Heart right ventricle (tissue), 16 donors: ENCODE measurements around the gene METTL21C. TPM values are rescaled to one million over a fixed set of nuclear protein-coding genes. Genes with fewer than 3 reads are reported as not detected.

ENCODE experiments used
- ATAC-seq, 8 donors: fragments of 200-7000 bp; cut with Tn5 transposase; one replicate each; pipeline ENCODE4 v1.9.1; 2020; ENCODE audit warnings: mild to moderate bottlenecking in 8 of 8, moderate library complexity in 8 of 8, moderate number of reproducible peaks in 1 of 8
- DNase-seq, 2 donors: peaks; one replicate each; pipeline ENCODE4 v3.0.0-alpha.2; 2020
- H3K27ac ChIP-seq, 10 donors: fragments of 200-600 bp; sonication (generic) in 2 of 10; one replicate each; pipeline versions ENCODE4 v1.5.0 to v1.8.0; 2020 to 2022; ENCODE audit warnings: mild to moderate bottlenecking in 3 of 10
- H3K27me3 ChIP-seq, 7 donors: fragments of 200-600 bp; one replicate each; pipeline ENCODE4 v1.8.0; 2021 to 2022; ENCODE audit warnings: mild to moderate bottlenecking in 2 of 7
- H3K36me3 ChIP-seq, 9 donors: fragments of 200-600 bp; sonication (generic) in 1 of 9; one replicate each; pipeline versions ENCODE4 v1.5.0 to v1.8.0; 2020 to 2022; ENCODE audit warnings: mild to moderate bottlenecking in 2 of 9
- H3K4me1 ChIP-seq, 9 donors: fragments of 200-600 bp; sonication (generic) in 1 of 9; one replicate each; pipeline versions ENCODE4 v1.5.0 to v1.8.0; 2020 to 2022; ENCODE audit warnings: mild to moderate bottlenecking in 4 of 9
- H3K4me3 ChIP-seq, 10 donors: fragments of 200-600 bp; sonication (generic) in 2 of 10; one replicate each; pipeline versions ENCODE4 v1.5.0 to v1.8.0; 2020 to 2022; ENCODE audit warnings: mild to moderate bottlenecking in 7 of 10, moderate library complexity in 2 of 10
- H3K9me3 ChIP-seq, 11 donors: fragments of 200-600 bp in 10 of 11; sonication (generic) in 2 of 11; one replicate each; pipeline versions ENCODE4 v1.5.0 to v1.8.0; 2013 to 2022; ENCODE audit warnings: mild to moderate bottlenecking in 2 of 11, control low read depth in 1 of 11, moderate library complexity in 1 of 11
- WGBS, 2 donors: extraction: QIAGEN DNeasy Blood & Tissue Kit; methylation state at CpG; one replicate each; pipeline ENCODE4 v1.1.7; 2013; ENCODE audit warnings: inconsistent platforms in 1 of 2; 5-methylcytosine and 5-hydroxymethylcytosine counted together
- intact Hi-C, 10 donors: fragments of 100-400 bp; cut with DNase I; formaldehyde crosslinking; loops; one replicate each; pipeline versions ENCODE4 v1.11.1 to v1.14.2; 2022
- long read RNA-seq, 3 donors: library from polyadenylated mRNA; unstranded; transcript quantifications; one replicate each; pipeline ENCODE4 v2.0.0, GENCODE V29; 2020 to 2021
- polyA plus RNA-seq, 2 donors: library from polyadenylated mRNA; stranded (reverse); fragments of 200-250 nt; gene quantifications; one replicate each; pipeline ENCODE4 v1.2.3, GENCODE V29; 2013
- total RNA-seq, 10 donors: library from RNA; stranded (reverse); fragmentation: NEBNext Ultra II Directional in 3 of 10; extraction: Animal tissue kit (Norgen Biotek cat#: 25700) in 3 of 10; gene quantifications; one replicate each; pipeline versions ENCODE4 v1.2.1 to v1.2.4, GENCODE V29; 2021 to 2023
- TF ChIP-seq, protein P1 (sequence below), 9 donors: fragments of 200-600 bp; sonication (generic) in 2 of 9; IDR thresholded peaks; one replicate each; pipeline versions ENCODE4 v1.5.0 to v1.8.0; 2021 to 2022; ENCODE audit warnings: antibody characterized with exemption in 9 of 9, mild to moderate bottlenecking in 5 of 9, moderate library complexity in 1 of 9
- donor health status: Arrhythmogenic right ventricular cardiomyopathy.
- donor health status: ischemic (EF 13 %, LVEDD 7.1; RV severe dilation, severe dysfunction).
- donor health status: healthy with polysubstance abuse.
- donor health status: DM: no; HTN: yes; CAD: no.
- donor health status: DM: no; HTN: no; CAD: no.
- donor health status: ischemic (EF 25% LVEDD 6.9; RV normal size, moderate dysfunction).
- donor health status: ischemic (EF 25% LVEDD 5.7; RV mildly dilated, moderate dysfunction).
- donor health status: healthy.
- donor health status: DM: yes; HTN: yes; CAD: no.
- donor health status: Ischemic cardiomyopathy.
- donor health status: ischemic (EF 35%, LVEDD 5.7; RV mildly dilated, moderate dysfunction).
- donor health status: nonischemic (EF 11% LVEDD 7.7; RV severe dilation, severe dysfunction).
- donor health status: DM: yes; HTN: yes; CAD: no.
- donor health status: PGD.
- donor health status: ischemic (EF 29% LVEDD 5.4; RV normal size, mild dysfunction).
- donor health status: nonischemic (EF 23%, LVEDD 6.1; RV moderate dilation, normal function).

The METTL21C gene
- total RNA-seq (not detected), polyA plus RNA-seq (not detected)
- long read RNA-seq, donor 1: 0 reads
- long read RNA-seq, donor 2: 0 reads
- long read RNA-seq, donor 3: 0 reads

DNA sequence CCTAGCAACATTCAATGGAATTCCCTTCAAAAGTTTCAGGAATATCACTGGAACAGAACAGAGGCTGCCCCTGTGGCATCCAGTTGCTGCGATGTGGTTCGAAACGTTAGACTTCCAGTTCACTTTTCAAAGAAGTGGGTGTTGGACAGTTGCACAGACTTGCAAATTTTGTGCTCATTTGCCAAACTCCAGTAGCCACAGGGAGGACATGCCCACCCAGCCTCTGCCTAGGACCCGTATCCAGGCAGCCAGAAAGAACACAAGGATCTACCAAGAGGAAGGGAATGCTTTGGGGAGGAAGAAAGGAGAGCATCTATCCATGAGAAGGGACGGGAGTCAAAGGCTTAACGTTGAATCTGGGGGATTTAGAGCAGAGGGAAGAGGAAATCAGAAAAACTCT, at the start of gene METTL21C:
TSS of gene METTL21C (minus strand) at position 108 of the 400 bp plus-strand sequence. CDS start 546 bp downstream, outside the sequence.
- Histone ChIP-seq H3K9me3 (peaks cover 0 to 13% (median 0%) of the 10 kb centered on the region in 11 donors), H3K27ac (no peak within 1 kb of the TSS), H3K36me3 (no peaks in the 10 kb centered on the region), H3K27me3 (peaks cover 0 to 25% (median 3%) of the 10 kb centered on the region in 7 donors), H3K4me1 (peaks cover 0 to 3% (median 0%) of the 10 kb centered on the region in 9 donors), H3K4me3 (no peak within 1 kb of the TSS)
- WGBS, 2 donors: 77 to 86% methylated on average over 6 of the region's 6 CpGs
- intact Hi-C loops: no loop called here
- ATAC-seq: no peak
- TF ChIP-seq, protein P1, sequence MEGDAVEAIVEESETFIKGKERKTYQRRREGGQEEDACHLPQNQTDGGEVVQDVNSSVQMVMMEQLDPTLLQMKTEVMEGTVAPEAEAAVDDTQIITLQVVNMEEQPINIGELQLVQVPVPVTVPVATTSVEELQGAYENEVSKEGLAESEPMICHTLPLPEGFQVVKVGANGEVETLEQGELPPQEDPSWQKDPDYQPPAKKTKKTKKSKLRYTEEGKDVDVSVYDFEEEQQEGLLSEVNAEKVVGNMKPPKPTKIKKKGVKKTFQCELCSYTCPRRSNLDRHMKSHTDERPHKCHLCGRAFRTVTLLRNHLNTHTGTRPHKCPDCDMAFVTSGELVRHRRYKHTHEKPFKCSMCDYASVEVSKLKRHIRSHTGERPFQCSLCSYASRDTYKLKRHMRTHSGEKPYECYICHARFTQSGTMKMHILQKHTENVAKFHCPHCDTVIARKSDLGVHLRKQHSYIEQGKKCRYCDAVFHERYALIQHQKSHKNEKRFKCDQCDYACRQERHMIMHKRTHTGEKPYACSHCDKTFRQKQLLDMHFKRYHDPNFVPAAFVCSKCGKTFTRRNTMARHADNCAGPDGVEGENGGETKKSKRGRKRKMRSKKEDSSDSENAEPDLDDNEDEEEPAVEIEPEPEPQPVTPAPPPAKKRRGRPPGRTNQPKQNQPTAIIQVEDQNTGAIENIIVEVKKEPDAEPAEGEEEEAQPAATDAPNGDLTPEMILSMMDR (IDR thresholded peaks at IDR 0.05): no peak
- DNase-seq: no peak

DNA sequence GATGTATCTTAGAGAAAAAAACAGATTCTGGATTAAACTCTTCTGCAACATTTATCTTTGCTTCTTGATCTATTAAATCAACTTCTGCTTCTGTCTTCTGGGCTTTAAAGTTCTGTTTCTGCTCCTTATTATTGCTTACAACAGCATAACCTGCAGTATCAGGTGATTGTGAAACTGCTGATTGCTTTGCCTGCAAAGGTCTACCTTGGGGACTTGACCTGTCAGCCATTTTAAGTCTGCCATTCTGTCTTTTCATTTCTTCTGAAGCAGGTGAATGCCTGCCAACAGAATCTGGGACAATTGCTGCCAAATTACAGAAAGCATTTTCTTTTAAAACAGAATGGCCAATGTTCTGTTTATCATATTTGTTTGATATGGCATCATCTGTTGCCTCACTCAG, 47.7 kb upstream of the METTL21C start:
- H3K27me3 ChIP-seq: no peaks in the 10 kb centered on the region
- intact Hi-C loops: no loop called here
- no peak overlapping the region for H3K27ac ChIP-seq
- TF ChIP-seq, protein P1 (IDR thresholded peaks at IDR 0.05): no peak
- H3K4me1 ChIP-seq: no peaks in the 10 kb centered on the region
- ATAC-seq (no peak), DNase-seq (no peak)
- H3K36me3 ChIP-seq: no peaks in the 10 kb centered on the region
- H3K9me3 ChIP-seq: peaks cover 0 to 89% (median 18%) of the 10 kb centered on the region in 11 donors
- H3K4me3 ChIP-seq: no peak overlapping the region

DNA sequence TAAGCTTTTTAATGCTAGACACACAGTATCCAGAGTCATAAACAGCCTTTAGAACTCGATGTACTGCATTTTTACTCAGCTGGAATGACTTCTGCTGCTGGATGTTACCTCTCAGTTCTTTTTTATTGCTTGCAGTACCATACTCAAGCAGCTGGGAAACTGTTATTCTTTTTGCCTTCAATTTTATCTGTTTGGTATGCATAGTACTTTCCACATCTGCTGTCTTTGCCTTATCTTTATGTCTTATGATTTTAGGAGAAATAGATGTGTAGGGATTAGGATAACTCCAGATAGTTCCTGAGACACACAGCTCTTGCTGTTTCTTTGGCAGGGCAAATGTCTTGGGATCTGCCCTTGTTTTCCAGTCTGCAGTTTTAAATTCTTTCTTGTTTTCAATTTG, 47.3 kb upstream of the METTL21C start:
- no peak for ATAC-seq
- Histone ChIP-seq H3K36me3 (no peaks in the 10 kb centered on the region), H3K4me1 (no peaks in the 10 kb centered on the region), H3K27me3 (no peaks in the 10 kb centered on the region), H3K9me3 (peaks cover 0 to 93% (median 18%) of the 10 kb centered on the region in 11 donors), H3K4me3 (no peak overlapping the region), H3K27ac (no peak overlapping the region)
- TF ChIP-seq, protein P1 (IDR thresholded peaks at IDR 0.05): no peak
- DNase-seq: no peak
- 59 to 65% methylated on average over 1 of the region's 1 CpG for WGBS, 2 donors
- intact Hi-C loops: no loop called here

DNA sequence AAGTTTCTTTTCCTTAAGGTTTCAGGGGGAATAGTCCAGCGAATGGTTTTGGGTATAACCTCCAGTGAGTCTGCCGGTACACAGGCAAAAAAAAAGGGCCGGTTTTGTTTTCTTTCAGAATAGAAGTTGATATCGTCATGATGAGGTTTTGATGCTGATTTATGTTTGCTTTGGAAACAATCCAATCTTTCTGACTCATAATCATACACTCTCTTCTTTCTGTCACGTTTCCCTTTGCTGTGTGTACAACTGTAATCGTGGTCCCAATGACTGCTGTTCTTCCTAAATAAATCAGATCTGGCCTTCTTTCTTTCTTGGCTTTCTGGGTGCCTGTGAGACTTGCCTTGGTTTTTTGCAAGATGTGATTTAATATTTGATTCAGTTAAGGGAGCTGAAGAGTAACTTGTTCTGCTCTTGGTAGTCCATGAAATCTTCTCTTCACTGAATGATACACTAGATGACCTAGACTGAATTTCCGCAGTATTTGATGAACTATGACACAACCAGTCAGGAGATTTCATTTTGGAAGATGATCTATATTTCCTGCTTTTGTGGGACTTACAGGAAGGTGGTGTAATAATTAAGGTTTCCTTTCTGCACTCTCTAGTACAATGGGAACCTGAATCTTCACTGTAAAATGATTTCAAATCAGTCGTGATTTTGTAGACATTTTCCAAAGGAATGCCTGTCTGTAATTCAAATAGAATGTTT, 34.9 kb upstream of the METTL21C start:
- H3K27ac ChIP-seq: no peak overlapping the region
- peaks cover 0 to 27% (median 0%) of the 10 kb centered on the region in 11 donors for H3K9me3 ChIP-seq
- intact Hi-C loops: loop anchor here in 4 of 10 donors (5.0 to 10.0 kb wide), 4 partner anchors 142 to 152 kb away; no protein-coding TSS in a partner anchor
- no peak overlapping the region for H3K4me3 ChIP-seq
- no peaks in the 10 kb centered on the region for H3K36me3 ChIP-seq
- H3K27me3 ChIP-seq: no peaks in the 10 kb centered on the region
- TF ChIP-seq, protein P1 (IDR thresholded peaks at IDR 0.05): no peak
- peak in 2 of 8 donors; percentile 28 to 42 for ATAC-seq
- peaks cover 0 to 11% (median 0%) of the 10 kb centered on the region in 9 donors for H3K4me1 ChIP-seq
- WGBS, 2 donors: 36 to 50% methylated on average over 8 of the region's 8 CpGs
- no peak for DNase-seq
